ENCODE measurements around the gene POLR1A.

POLR1A gene

DNA sequence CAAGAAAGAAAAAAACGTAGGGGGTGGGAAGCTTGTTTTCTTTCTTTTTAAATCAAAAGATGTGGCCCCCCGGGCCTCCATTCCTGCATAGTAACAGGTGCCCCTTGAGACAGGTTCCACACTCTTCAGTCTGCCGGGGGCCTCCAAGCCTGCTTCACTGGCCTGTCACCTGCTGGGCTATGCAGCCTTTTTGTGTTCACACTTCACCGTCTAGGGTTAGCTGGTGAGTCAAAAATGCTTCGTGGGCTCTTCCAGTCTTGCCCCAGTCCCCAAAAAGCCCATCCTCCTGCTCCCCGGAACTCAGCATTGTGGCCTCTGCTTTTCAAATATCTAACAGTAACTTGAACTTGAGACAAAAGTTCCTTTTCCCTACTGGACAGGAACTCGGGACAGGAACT is 67.9 kb downstream of the POLR1A start:
- no peak for DNase-seq (ENCODE audit: low read depth in 3 of 3)

DNA sequence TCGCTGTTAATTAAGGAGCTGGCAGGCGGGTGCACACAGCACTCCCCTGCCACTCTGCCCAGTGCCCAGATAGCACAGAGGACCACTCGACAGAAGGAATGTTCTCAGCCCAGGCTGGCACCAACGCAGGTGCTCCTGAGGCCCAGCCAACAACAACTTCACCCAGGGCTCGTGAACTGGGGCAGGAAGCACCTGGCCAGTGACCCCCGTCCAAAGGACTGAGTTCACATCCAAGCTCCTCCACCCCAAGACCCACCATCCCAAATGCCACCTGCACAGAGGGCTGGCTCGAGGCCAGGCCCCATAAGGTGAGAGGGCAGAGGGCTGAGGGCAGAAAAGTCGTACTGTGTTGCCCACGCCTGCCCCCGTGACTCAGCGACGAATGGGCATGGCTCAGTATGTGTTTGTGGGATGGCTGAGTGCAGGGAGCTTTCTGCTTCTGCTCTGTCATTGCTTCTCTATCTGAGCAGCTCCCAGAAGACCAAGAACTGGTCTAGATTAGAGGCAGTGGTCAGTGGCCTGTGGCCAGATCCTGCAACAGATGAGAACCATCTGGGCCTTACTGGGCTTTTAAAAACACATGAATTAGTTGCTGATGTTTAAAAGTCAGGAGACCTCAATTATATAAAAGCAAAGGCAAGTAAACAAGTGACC is 68.4 kb downstream of the POLR1A start:
- peak in 2 of 3 donors; percentile 30 to 54 for DNase-seq (ENCODE audit: low read depth in 3 of 3)

DNA sequence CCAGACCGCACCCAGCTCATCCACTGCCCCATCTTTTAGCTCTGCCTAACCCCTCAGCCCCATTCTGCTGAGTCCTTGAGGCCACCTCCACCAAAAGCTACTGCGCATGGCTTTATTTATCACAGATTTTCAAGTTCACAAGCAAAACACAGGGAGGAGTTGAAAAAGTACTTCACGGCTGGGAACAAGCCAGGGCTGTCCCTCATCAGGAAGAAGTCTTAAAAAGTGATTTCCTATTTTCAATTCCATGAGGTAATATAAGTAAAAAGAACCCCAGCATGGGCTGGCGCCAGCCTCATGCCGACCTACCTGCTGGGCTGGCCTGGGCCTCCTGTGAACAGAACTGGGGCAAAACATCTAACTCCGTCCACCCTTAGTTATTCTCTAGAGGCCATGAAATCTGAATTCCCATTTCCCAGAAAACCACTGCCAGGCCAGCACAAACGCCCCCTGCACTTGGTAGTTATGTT is 69.0 kb downstream of the POLR1A start:
- DNase-seq (ENCODE audit: low read depth in 3 of 3) = no peak

DNA sequence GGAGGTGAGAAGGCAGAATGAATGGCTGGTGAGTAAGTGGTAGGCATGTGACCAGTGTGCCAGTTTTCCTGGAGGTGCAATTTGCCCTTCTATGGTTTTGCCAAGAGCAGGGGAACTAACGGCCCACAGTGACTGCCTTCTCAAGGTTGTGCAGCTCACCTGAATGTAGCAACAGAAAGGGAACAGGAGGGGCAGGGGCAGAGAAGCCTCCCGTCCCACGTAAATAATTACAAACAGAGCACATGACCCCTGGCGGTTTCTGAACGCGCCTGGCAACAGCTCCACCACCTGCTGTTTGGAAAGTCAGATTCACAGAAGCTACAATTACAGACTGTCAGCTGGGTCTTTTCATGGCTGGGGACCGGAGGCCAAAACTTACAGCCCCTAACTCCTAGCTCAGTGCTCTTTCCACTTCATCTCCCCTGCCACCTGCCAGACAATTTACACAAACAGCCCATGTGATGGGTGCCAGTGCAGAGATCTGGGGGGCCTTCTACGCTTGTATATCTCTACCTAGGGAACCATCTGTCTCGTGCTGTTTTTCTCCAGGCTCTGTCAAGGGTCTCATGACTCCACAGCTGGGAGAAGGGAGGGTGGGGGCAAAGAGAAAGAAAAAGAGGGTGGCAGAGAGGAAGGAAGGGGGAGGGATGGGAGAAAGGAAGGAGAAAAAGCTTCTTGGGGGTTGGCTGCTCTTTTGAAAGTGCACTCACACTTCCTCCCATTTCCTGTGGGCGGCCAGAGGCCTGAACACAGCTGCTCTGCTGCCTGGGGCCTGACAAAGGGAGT is 69.6 kb downstream of the POLR1A start:
- DNase-seq (ENCODE audit: low read depth in 3 of 3) = peak in 1 of 3 donors; percentile 40

DNA sequence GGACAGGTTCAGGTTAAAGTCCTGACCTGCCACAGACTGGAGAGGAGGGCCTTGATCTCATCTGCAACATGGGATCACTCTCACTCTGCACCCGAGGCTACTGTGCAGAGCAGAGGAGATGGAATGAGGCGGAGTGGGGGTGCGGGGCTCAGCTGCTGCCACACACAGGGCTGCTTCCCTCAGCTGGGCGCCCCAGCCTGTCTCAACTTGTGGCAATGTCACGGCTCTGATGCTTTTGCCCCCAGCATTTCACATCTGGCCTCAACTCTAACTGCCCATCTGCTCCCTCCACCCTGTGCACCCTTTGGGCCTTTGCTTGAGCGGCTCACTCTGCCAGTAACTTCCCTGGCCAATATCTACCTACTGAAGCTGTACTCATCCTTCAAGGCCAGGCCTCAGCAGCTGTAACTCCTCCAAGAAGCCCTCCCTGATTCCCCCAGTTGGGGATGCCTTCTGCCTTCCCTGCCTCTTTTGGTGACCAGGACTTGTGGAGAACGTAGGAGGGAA is 70.3 kb downstream of the POLR1A start:
- DNase-seq (ENCODE audit: low read depth in 3 of 3) = no peak

DNA sequence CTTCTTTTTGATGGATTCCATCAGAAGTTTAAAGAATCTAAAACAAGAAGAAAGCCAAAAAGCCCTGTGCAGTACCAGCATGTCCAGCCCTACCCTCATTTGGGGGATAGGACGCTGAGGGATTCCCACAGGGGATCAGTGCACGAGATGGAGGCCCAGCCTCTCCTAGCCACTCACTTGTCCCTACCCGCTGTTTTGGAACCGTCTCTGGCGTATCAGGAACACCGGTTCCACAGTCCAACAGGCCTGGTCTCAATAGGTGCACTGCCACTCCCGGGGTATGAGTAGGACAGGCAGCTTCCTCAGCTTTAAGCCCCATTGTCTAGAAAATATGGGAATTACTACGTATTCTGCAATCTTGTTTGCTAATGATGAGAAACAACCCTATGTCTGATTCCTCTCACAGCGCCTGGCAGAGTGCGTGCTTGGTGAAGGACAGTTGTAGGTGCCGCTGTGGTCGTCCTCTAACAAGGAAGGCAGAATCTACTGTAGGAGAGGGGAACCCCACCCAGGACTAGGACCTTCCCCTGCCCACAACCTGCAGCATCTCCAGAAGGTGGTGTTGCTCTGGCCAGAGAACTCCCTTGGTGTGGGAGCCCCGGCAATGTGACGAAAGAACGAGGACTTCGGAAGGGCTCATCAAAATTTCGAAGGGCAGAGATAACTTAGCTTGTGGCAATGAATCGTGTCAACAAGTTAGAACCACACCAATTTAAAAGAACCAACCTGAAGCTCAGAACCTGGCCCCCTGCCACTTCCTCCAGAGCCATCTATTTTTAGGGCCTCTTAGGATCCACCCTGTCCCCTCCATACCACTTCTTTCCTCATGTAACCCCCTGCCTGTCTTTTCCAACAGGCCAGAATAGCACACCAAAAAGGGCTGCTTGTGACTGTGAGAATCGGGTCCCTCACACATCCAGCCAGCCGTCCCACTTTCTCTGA is 71.7 kb downstream of the POLR1A start:
- DNase-seq (ENCODE audit: low read depth in 3 of 3) = no peak

DNA sequence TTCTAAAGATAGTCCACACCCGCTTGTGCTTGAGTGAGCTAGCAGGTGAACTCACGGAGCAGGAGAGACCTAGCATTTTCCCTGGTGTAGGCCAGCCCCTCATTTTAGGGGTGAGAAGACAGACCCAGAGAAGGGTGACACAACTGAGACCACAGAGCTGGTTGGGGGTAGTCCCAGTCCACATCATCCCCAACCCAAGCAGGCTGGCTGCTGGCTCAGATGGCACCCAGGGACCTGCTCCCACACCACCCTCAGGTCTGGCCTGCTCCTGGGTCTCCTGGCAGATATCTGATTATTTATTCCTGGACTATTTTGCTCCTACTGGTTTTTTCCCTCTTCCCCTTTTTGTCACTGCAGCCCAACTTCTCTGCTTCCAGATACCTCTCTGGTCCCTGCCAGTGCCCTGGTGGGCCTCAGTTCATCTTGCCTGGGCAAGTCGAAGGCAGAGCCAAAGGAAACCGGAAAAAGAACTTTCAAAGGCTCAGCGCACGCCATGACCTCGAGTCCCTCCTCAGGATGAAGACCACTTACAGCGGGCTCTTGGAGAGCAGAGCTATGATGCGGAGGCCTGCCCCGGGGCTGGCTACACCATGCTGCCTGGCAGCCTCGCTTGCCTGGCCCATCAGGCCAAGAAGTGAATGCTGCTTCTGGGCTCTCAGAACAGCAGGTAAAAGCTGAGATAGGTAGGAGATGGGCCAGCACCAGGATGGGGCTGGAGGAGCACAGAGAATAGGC is 72.7 kb downstream of the POLR1A start:
- DNase-seq (ENCODE audit: low read depth in 3 of 3) = no peak

DNA sequence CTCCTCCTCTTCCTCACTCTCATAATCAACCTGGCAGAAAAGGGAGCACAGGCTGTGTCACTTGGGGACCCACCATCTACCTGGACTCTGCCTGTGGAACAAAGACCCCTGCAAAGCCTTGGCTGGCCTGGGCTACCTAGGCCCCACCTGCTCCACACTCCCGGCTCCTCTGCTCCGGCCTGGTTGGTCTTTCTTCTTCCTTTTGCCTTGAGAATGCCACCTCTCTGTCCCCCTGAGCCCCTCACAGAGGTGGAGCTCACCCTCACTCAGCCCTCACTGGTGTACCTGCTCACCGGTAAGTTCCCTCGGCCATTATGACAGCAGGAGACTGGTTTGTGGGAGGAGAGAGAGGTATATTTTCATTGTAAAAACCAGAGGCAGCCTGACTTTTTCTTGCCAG is 74.1 kb downstream of the POLR1A start:
- no peak for DNase-seq (ENCODE audit: low read depth in 3 of 3)

DNA sequence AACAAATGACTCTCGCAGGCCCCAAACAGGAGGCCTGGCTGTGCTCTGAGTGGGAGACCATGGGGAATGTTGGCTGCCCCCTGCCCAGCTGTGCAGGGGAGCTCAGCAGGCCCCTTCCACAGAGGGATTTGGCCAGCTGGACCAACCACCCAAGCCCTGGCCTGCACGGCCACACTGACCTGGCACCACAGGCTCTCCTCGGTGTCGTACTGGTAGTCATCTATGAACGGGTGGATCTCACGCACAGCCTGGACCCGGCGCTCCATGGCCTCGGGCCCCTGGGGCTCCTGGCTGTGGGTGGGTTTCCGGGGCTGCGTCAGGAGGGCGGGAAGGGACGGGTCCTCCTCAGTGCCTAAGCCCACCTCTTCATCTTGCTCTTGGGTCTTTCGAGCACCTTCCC is 74.5 kb downstream of the POLR1A start:
- DNase-seq (ENCODE audit: low read depth in 3 of 3) = no peak

DNA sequence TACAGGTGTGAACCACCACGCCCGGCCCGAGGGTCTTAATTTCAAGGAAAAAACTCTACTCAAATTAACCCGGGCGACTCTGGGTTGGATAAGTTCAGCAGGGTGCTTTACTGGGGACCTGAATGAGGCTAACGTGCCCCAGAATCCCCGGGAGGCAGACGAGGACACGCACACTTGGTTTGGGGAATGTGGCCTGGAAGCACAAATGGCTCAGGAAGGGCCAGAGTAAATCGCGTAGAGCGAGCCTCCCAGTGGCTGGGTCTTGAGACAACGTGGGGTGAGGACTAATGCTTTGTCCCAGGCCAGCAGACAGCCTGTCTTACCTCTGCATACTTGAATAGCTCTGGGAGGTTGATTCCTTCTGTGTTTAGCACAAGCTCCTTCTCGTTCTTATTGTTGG is 75.8 kb downstream of the POLR1A start:
- DNase-seq (ENCODE audit: low read depth in 3 of 3) = no peak

DNA sequence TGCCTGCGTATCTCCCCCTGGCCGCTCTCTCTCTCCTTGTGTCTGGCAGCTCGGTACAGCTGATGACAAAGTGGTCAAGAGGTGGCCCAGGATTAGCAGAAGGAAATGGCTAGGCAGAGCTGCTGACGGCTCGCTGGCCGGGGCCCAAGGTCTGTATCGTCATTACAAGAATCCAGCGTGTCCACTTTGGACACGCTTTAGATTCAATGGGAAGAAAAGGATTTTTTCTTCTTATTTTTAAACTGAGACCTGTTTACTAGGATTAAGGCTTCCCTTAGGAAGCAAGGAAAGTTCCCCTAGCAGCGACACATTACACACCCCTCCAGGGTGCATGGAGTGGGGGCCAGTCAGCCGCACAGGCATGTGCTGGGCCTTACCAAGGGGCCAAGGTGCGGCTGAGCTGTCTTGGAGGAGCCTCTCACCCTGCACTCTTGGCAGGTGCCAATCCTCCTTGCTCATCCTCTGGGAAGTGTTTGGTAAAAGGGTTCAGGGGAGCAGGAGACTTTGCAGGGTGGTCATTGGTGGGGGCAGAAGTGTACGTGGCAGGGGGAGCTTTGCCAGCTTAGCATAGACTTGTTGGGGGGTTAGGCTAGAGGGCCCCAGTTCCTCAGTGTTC is 76.8 kb downstream of the POLR1A start:
- no peak for DNase-seq (ENCODE audit: low read depth in 3 of 3)

DNA sequence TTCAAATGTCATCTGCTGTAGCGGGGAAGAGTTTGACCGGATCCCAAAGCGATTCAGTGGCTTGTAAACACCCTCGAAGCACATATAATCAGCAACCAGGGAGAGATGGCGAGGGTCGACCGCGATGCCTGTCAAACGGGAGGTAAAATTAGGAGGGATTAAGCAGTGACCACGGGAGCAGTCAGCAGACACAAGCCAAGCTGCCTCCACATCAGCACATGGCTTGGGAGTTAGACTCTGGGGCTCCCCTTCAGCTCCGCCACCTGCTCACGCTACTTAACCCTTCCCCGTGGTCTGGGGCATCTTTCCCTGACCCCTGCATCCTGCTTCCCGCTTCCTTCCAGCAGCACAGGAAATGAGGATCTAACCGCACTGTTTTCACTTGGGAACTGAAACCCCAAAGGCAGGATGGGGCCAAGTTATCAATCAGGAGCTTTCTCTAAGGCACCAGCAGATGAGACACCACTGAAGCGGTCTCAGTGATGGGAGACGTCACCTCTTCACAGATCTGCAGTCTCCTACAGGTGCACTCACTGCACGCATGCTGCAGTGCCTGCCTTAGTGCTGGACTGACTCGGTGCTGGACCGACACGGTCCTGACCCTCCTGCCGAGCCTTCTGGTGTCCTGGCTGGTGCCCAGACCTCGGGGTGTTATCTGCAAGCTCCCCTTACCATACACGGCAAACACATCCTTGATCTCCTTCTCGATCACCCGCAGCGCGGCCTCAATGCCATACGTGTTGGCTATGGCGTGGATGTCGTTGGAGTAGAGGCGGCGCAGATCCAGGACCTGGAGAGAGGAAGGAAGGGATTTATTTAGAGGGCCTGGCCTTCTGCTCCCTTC is 77.5 kb downstream of the POLR1A start:
- DNase-seq (ENCODE audit: low read depth in 3 of 3) = no peak

DNA sequence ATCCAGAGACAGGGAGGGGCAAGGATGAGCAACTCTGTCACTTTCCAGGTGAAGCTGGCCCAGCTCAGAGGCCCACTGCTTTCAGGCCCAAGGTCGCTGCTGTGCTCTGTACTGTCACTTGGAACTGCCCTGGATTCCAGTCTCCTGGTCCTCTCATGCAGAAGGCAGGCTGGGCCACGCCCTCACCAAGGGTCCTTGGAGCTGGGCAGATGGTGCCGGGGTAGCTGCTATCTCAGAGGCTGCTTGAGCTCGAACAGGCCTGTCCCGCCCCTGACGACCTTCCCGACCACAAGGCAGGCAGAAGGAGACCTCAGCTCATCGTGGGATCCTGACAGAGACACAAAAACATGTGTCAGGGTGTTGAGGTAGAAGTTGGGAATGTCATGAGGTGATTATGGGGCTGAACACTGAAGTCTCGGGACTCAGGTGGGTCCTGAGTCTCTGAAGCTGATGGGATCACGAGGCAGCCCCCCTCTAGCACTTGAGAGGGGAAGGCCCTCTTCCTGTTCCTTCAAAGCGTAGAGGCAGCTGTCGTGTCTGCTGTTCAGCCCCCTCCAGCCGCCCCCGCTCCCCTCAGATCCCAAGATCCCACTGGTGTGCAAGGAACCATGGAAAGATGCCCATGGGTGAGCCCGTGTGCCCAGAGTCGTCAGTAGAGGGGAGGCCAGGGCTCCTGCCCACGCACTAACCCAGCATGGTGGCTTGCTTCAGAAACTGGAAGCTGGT is 78.3 kb downstream of the POLR1A start:
- no peak for DNase-seq (ENCODE audit: low read depth in 3 of 3)

DNA sequence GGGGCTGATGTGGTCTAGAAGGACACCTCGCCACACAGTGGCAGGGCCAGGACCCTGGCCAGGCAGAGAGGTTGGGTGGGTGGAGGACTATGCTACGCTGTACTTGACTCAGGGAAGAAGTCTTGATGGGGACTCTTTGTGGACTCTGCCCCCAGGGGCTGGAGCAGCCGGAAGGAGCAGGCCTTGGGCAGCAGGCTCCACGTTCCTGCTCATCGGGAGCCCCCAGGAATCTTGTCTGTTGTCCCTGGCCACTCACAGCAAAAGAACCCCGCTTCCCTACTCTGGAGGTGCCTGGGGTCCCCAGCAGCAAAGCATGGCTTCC is 79.0 kb downstream of the POLR1A start:
- no peak for DNase-seq (ENCODE audit: low read depth in 3 of 3)

DNA sequence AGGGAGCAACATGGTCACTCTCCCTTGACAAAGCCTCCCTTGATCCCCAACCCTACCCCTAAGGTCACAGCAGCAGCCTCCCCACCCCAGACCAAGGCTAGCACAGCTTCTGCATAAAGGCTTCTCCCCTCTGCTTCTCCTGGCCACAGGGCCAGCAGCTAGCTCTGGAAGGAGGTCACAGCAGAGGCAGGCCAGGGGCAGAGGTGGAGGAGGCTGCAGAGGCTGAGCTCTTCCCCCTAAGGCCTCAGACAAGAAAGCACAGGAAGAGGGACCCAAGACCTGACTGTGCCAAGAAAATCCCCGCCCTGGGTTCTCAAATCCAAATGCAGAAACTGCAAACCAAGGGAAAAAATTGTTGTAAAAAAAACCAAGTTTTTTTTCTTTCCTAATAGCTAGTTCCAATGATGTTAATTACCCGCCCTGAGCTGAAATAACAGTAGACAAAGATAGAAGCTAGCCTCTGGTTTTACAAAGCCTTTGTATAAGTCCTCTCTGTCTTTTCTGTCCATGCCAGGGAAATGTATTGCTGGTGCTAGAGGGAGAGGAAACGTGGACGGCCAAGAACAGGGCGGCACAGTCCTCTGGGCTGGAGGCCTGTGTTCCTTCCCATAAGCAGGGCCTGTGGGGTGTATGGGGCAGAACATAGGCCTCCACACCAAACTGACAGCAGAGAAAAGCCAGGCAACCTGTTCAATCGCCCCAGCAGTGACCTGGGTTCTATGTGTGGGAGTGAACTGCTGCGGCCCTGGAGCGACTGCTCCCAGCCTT is 79.5 kb downstream of the POLR1A start:
- no peak for DNase-seq (ENCODE audit: low read depth in 3 of 3)

DNA sequence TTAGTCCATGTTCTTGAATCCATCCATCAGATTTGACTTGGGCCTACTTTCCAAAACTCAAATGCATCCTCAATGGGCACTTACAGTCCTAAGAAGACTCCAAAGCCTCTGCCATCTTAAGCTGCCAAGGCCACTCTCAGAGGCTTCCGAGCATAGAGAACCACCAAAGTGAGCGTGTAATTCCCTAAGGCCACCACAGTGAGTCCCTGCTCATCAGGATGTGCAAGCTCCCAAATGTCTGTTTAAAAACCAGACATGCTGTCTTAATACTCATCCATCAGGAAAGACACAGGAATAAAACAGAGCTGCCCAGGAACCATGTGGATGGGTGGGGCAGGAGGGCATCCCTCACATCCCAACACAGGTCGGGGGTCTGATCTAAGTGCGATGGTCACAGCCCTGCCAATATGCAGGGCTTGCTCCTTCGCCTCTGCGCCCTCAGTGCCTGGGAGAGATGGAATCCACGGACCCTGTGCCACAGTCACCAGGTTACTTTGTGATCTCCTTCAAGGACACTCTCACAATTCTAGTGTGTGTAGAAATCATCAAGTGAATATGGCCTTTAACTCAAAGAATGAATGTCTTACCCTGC is 80.4 kb downstream of the POLR1A start:
- DNase-seq (ENCODE audit: low read depth in 3 of 3) = no peak

DNA sequence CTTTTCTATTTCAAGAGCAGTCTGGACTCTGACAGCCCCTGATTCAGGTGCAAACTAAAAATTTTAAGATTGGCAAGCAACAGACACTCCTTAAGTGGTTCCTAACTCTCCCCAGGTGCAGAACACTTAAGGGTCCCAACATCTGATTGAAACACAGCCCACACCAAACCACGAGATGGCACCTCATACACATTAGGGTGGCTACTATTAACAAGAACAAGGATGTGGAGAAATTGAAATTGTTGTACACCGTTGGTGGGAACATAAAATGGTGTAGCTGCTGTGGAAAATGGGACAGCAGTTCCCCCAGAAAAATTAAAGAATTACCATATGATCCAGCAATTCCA is 82.3 kb downstream of the POLR1A start:
- no peak for DNase-seq (ENCODE audit: low read depth in 3 of 3)

DNA sequence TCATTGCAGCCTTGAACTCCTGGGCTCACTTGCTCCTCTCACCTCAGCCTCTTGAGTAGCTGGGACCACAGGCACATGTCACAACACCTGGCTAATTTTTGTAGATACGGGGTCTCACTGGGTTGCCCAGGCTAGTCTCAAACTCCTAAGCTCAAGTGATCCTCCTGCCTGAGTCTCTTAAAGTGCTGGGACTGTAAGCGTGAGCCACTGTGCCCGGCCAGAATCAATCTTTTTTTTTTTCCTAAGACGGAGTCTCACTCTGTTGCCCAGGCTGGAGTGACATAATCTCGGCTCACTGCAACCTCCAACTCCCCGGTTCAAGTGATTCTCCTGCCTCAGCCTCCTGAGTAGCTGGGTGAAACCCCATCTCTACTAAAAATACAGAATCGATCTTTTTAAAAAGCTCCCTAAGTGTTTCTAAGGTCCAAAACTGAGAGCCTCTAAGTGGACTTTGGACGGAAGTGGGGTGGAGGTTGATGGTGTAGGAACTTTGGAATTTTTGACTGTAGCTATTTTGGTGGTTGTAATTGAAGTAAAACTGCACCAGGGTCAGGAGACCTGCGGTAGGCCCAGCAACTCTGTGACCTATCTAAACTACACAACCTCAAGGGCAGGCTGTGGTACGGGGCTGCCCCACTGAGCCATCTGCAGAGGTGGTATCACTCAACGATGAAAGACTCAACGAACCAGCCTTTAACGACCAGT is 82.9 kb downstream of the POLR1A start:
- no peak for DNase-seq (ENCODE audit: low read depth in 3 of 3)

Data from stimulated activated CD4-positive, alpha-beta T cell treated with anti-CD3 and anti-CD28 coated beads, TNF-alpha, amount 100 ng/mL, for 48 hours (primary cell).